Stimulated activated effector memory CD8-positive, alpha-beta T cell treated with anti-CD3 and anti-CD28 coated beads, Interleukin-12 subunit alpha, Interleukin-12 subunit beta, amount 100 ng/mL, for 72 hours (primary cell): ENCODE results near the gene NCOA3.
"Not testable (repeated sequence)": the region's sequence is repeated elsewhere in the genome, so short reads cannot be mapped to it uniquely, and the experiment has no call there.

Experiments used
- ATAC-seq: fragments of 150-1000 bp; cut with Tn5 transposase; 2 replicates; pipeline ENCODE4 v1.10.0; 2021
- DNase-seq, 2 donors: peaks; one replicate each; pipeline ENCODE4 v3.0.0; 2021 to 2022; ENCODE audit warnings: low spot score in 2 of 2
- H3K27ac Mint-ChIP-seq: one replicate; pipeline ENCODE4 v1.8.0; 2022; ENCODE audit warnings: mild to moderate bottlenecking, mixed read lengths
- H3K36me3 Mint-ChIP-seq: one replicate; pipeline ENCODE4 v1.8.0; 2022; ENCODE audit warnings: mild to moderate bottlenecking, mixed read lengths
- H3K4me1 Mint-ChIP-seq: one replicate; pipeline ENCODE4 v1.8.0; 2022; ENCODE audit warnings: mixed read lengths
- H3K4me3 Mint-ChIP-seq: one replicate; pipeline ENCODE4 v1.8.0; 2022; ENCODE audit warnings: mild to moderate bottlenecking, mixed read lengths
- H3K9me3 Mint-ChIP-seq: one replicate; pipeline ENCODE4 v1.8.0; 2022; ENCODE audit warnings: mixed read lengths

NCOA3 gene

GRCh38 chr20:47487175-47487917, 14.3 kb upstream of the NCOA3 start:
- peak; percentile 92 for ATAC-seq
- Mint-ChIP-seq H3K4me3 (peak overlapping the region; percentile 35), H3K9me3 (no peaks in the 10 kb centered on the region), H3K4me1 (peaks cover 44% of the 10 kb centered on the region), H3K36me3 (peaks cover 17% of the 10 kb centered on the region), H3K27ac (peak overlapping the region; percentile 92)
- DNase-seq: peak; percentile 64 to 88

GRCh38 chr20:47489448-47489872, 12.2 kb upstream of the NCOA3 start:
- Mint-ChIP-seq H3K9me3 (no peaks in the 10 kb centered on the region), H3K27ac (peak overlapping the region; percentile 92), H3K36me3 (peaks cover 17% of the 10 kb centered on the region), H3K4me3 (peak overlapping the region; percentile 32), H3K4me1 (peaks cover 65% of the 10 kb centered on the region)
- DNase-seq (no peak), ATAC-seq (no peak)

GRCh38 chr20:47490795-47491194, 10.9 kb upstream of the NCOA3 start:
- Mint-ChIP-seq H3K9me3 (no peaks in the 10 kb centered on the region), H3K36me3 (peaks cover 17% of the 10 kb centered on the region), H3K4me3 (no peak overlapping the region), H3K4me1 (peaks cover 63% of the 10 kb centered on the region), H3K27ac (peak overlapping the region; percentile 92)
- ATAC-seq: no peak
- DNase-seq: no peak

GRCh38 chr20:47492284-47492683, 9.4 kb upstream of the NCOA3 start:
- Mint-ChIP-seq H3K4me3 (peak overlapping the region; percentile 58), H3K36me3 (peaks cover 13% of the 10 kb centered on the region), H3K9me3 (no peaks in the 10 kb centered on the region), H3K4me1 (peaks cover 59% of the 10 kb centered on the region), H3K27ac (peak overlapping the region; percentile 36)
- ATAC-seq (no peak), DNase-seq (no peak)

- no peak for DNase-seq
- peak overlapping the region; percentile 58 for H3K4me3 Mint-ChIP-seq
- peak overlapping the region; percentile 36 for H3K27ac Mint-ChIP-seq
- peaks cover 64% of the 10 kb centered on the region for H3K4me1 Mint-ChIP-seq
- H3K9me3 Mint-ChIP-seq: no peaks in the 10 kb centered on the region
- peak; percentile 57 for ATAC-seq
- H3K36me3 Mint-ChIP-seq: peaks cover 8% of the 10 kb centered on the region
These were observed 8.3 kb upstream of the NCOA3 start for GRCh38 chr20:47493175-47493962.

GRCh38 chr20:47493963-47494293, 7.8 kb upstream of the NCOA3 start:
- Mint-ChIP-seq H3K4me3 (peak overlapping the region; percentile 58), H3K4me1 (peaks cover 65% of the 10 kb centered on the region), H3K27ac (peak overlapping the region; percentile 36), H3K36me3 (peaks cover 8% of the 10 kb centered on the region), H3K9me3 (no peaks in the 10 kb centered on the region)
- ATAC-seq: no peak
- no peak for DNase-seq

- not testable (repeated sequence) for H3K36me3 Mint-ChIP-seq, ATAC-seq, H3K9me3 Mint-ChIP-seq, DNase-seq
- peaks cover 61% of the 10 kb centered on the region for H3K4me1 Mint-ChIP-seq
- H3K4me3 Mint-ChIP-seq: peak overlapping the region; percentile 58
- peak overlapping the region; percentile 36 for H3K27ac Mint-ChIP-seq
These were observed 7.1 kb upstream of the NCOA3 start for GRCh38 chr20:47494606-47495005.

GRCh38 chr20:47496118-47496517, 5.6 kb upstream of the NCOA3 start:
- no peak overlapping the region for H3K27ac Mint-ChIP-seq
- H3K4me3 Mint-ChIP-seq: no peak overlapping the region
- peaks cover 70% of the 10 kb centered on the region for H3K4me1 Mint-ChIP-seq
- H3K36me3 Mint-ChIP-seq: peaks cover 7% of the 10 kb centered on the region
- ATAC-seq: no peak
- no peak for DNase-seq
- no peaks in the 10 kb centered on the region for H3K9me3 Mint-ChIP-seq

GRCh38 chr20:47498606-47499005, 3.1 kb upstream of the NCOA3 start:
- H3K4me3 Mint-ChIP-seq: peak overlapping the region; percentile 49
- no peaks in the 10 kb centered on the region for H3K9me3 Mint-ChIP-seq
- DNase-seq: no peak
- no peak for ATAC-seq
- peaks cover 29% of the 10 kb centered on the region for H3K36me3 Mint-ChIP-seq
- peaks cover 63% of the 10 kb centered on the region for H3K4me1 Mint-ChIP-seq
- peak overlapping the region; percentile 12 for H3K27ac Mint-ChIP-seq

GRCh38 chr20:47499053-47499452, 2.6 kb upstream of the NCOA3 start:
- Mint-ChIP-seq H3K9me3 (no peaks in the 10 kb centered on the region), H3K4me1 (peaks cover 62% of the 10 kb centered on the region), H3K36me3 (peaks cover 34% of the 10 kb centered on the region), H3K27ac (no peak overlapping the region), H3K4me3 (peak overlapping the region; percentile 49)
- no peak for ATAC-seq
- no peak for DNase-seq

GRCh38 chr20:47500082-47500481, 1.6 kb upstream of the NCOA3 start:
- Mint-ChIP-seq H3K4me1 (peaks cover 55% of the 10 kb centered on the region), H3K36me3 (peaks cover 44% of the 10 kb centered on the region), H3K27ac (peak overlapping the region; percentile 98), H3K4me3 (peak overlapping the region; percentile 96)
- H3K9me3 Mint-ChIP-seq, ATAC-seq, DNase-seq: not testable (repeated sequence)

GRCh38 chr20:47500554-47500953, 1.1 kb upstream of the NCOA3 start:
- Mint-ChIP-seq H3K4me3 (peak overlapping the region; percentile 96), H3K4me1 (peaks cover 50% of the 10 kb centered on the region), H3K27ac (peak overlapping the region; percentile 98), H3K9me3 (no peaks in the 10 kb centered on the region), H3K36me3 (peaks cover 49% of the 10 kb centered on the region)
- DNase-seq: no peak
- ATAC-seq: no peak

GRCh38 chr20:47501116-47501481, 588 bp upstream of the NCOA3 start:
- peaks cover 49% of the 10 kb centered on the region for H3K4me1 Mint-ChIP-seq
- no peaks in the 10 kb centered on the region for H3K9me3 Mint-ChIP-seq
- peak overlapping the region; percentile 96 for H3K4me3 Mint-ChIP-seq
- ATAC-seq (no peak), DNase-seq (no peak)
- peak overlapping the region; percentile 98 for H3K27ac Mint-ChIP-seq
- peaks cover 53% of the 10 kb centered on the region for H3K36me3 Mint-ChIP-seq

GRCh38 chr20:47502271-47503239, 868 bp downstream of the NCOA3 start:
- ATAC-seq (peak; percentile 53), DNase-seq (no peak)
- H3K4me3 Mint-ChIP-seq: peak overlapping the region; percentile 96
- no peaks in the 10 kb centered on the region for H3K9me3 Mint-ChIP-seq
- peaks cover 58% of the 10 kb centered on the region for H3K36me3 Mint-ChIP-seq
- peak overlapping the region; percentile 98 for H3K27ac Mint-ChIP-seq
- H3K4me1 Mint-ChIP-seq: peaks cover 56% of the 10 kb centered on the region

- no peak for ATAC-seq
- no peak for DNase-seq
- no peaks in the 10 kb centered on the region for H3K9me3 Mint-ChIP-seq
- peak overlapping the region; percentile 98 for H3K27ac Mint-ChIP-seq
- H3K4me1 Mint-ChIP-seq: peaks cover 53% of the 10 kb centered on the region
- H3K4me3 Mint-ChIP-seq: peak overlapping the region; percentile 96
- peaks cover 61% of the 10 kb centered on the region for H3K36me3 Mint-ChIP-seq
These were observed 2.0 kb downstream of the NCOA3 start for GRCh38 chr20:47503685-47504084.
